HG03108 (cell line): ENCODE results near the gene MIDN.

Source experiments
- ATAC-seq: cut with Tn5 transposase; IDR thresholded peaks from one replicate; pipeline ENCODE4 v1.9.1; 2021; ENCODE audit warnings: moderate library complexity; ENCODE audit not compliant: unreplicated experiment

MIDN gene

GRCh38 chr19:1220976-1221903 lies 27.1 kb upstream of the MIDN start:
- no peak for ATAC-seq

GRCh38 chr19:1221904-1222255 lies 26.5 kb upstream of the MIDN start:
- no peak for ATAC-seq

GRCh38 chr19:1222394-1222793 lies 26.0 kb upstream of the MIDN start:
- no peak for ATAC-seq

GRCh38 chr19:1223018-1223855 lies 25.1 kb upstream of the MIDN start:
- ATAC-seq: no peak

GRCh38 chr19:1224047-1224825 lies 24.1 kb upstream of the MIDN start:
- ATAC-seq: no peak

GRCh38 chr19:1224847-1225246 lies 23.5 kb upstream of the MIDN start:
- no peak for ATAC-seq

GRCh38 chr19:1225440-1226226 lies 22.8 kb upstream of the MIDN start:
- no peak for ATAC-seq

GRCh38 chr19:1226227-1226518 lies 22.2 kb upstream of the MIDN start:
- no peak for ATAC-seq

GRCh38 chr19:1226522-1227303 lies 21.7 kb upstream of the MIDN start:
- no peak for ATAC-seq

GRCh38 chr19:1227304-1228054 lies 20.9 kb upstream of the MIDN start:
- no peak for ATAC-seq

- ATAC-seq: no peak
Measured at GRCh38 chr19:1228161-1228957, 20.0 kb upstream of the MIDN start.

GRCh38 chr19:1229056-1229923 lies 19.1 kb upstream of the MIDN start:
- no peak for ATAC-seq

GRCh38 chr19:1229924-1230782 lies 18.2 kb upstream of the MIDN start:
- ATAC-seq: no peak

GRCh38 chr19:1230783-1231489 lies 17.4 kb upstream of the MIDN start:
- no peak for ATAC-seq

- no peak for ATAC-seq
Measured at GRCh38 chr19:1231729-1232637, 16.4 kb upstream of the MIDN start.
